Measurements from ENCODE around the gene CRNKL1.

CRNKL1 gene

DNA sequence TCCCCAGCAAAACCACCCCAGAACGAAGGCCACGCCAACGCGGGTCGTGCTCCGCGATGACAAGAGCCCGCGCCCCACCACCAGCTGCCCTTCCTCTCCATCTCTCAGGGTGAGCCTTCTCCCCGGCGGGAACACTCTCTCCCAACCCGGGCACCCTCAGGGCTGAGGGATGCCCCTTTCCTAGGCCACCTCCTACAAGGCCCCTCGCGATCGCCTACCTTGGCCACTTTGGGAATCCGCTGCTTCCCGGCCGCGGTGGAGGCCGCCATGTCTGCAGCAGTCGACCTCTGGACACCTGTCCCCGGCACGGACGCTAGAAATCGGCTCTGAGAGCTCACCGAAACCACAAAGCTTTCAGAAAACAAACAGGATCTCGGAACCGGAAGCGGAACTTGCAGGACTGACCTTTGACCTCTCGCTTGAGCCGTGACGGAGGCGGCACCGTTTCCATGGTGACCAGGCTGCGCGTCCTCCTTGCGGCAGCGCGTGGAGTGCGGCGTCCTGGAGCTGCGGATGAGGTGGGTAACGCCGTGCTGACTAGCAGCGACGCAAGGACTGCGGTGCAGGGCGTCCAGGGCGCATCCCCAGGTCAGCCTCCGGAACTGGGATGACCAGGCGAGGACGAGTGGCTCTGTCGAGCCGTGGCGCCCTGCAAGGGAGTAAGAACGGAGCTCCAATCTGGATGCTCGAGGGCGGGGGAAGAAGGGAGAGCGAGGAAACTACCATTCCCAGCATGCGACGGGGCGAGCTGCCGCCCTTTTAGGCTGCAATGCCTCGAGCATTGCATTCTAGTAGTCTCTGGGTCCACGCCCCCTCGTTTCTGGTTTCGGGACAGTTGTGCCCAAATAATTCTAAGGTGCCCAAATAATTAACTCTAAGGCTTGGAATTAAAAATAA, at the start of gene CRNKL1, which contains the start of gene CFAP61:
Gene CRNKL1, minus strand, starts transcription at position 393 of the 897 bp plus-strand sequence. Its CDS starts 124 bp downstream, at position 269.
Gene CFAP61, plus strand, starts transcription at position 459 of the 897 bp plus-strand sequence. CDS start 4,122 bp downstream, outside the sequence.
- DNase-seq (ENCODE audit: low read depth in 2 of 2), result peak; percentile 91 to 95

DNA sequence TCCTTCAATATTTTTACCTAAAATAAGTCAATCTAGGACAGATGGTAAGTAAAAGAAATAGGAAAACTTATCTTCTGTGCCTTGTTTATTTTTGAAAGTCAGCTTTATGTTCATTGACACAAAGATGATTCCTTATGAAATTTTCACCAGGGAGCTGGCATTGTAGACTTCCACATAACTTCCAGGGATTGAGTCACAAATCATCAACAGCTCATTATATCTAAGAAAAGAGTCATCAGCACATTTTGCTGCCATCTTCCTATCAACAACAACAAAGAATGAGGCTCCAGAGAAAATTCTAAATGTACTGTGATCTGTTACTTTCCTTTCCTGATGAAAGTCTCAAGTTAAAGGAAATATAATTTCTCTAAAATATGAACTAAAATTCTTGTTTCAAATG, 48.6 kb upstream of the CRNKL1 start:
- DNase-seq (ENCODE audit: low read depth in 2 of 2), result no peak

DNA sequence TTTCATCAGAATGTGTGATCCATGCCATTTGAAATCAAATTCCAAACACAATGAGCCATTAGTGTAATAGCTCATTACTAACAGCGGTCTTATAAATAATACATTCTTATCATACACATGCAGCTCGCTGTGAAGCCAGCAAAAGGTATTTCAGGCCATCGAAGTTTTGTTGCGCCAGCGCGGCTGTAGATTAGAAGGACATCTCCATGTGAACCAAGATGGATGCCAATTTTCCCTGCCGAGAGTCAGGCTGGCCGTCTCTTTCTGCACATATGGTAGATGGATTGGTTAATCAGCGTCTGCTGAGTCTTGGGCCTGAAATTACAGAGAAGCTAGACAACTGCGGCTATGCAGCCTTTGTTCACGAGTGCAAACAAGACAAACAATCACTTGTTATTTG, 44.2 kb upstream of the CRNKL1 start:
- DNase-seq (ENCODE audit: low read depth in 2 of 2), result no peak

DNA sequence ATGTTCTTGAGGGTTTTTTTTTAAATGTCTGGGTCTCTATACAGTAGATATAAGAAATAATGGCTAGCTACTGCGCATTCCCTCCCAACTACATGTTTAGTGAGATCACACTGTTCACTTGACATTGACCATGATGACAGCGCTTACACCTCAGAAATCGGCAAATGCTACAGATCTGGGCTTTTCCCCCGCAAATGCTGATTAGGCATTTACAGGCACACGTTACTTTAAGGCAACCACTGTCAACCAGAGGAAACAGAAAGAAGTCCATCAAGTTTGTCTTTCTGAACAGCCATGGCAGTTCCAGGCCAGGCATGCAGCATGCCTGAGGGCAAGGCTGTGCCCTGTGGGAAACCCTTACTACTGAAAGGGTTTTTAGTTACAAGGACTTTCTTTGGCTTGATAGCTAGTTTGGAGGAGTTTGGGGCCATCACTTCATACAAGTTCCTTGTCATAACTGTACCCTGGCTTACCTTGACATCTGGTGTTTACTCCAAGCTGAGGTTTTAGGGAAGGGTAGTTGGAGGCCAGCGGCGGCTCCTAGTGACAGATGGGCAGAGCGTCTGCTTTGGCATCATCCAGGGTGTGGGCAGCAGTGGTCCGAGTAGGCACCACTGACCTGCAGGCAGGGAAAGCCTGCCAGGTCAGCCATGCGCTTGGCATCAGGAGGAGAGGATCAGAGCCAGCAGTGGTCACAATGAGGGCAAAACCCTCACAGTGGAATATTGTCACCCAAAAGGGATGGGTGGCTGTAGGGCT, 43.0 kb upstream of the CRNKL1 start:
- no peak for DNase-seq (ENCODE audit: low read depth in 2 of 2)

DNA sequence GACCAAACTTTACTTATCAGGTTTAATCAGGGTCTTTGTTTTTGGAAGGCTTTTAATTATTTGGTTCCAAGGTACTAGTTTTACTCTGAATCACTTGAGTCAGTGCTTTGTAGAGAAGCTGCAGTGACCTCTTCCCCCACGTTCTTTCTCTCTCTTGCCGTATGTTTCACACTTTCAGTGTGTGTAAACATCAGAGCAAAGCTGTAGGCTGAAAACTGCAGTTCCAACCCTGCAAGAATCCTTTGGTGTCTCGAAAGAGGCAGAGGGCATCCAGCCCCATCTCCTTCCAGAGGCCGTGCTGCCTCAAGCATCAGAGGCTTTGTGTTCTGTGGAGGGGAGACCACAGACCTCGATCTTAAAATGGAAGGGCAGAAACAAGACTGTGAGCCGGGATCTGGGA, 42.1 kb upstream of the CRNKL1 start:
- DNase-seq (ENCODE audit: low read depth in 2 of 2), result no peak

DNA sequence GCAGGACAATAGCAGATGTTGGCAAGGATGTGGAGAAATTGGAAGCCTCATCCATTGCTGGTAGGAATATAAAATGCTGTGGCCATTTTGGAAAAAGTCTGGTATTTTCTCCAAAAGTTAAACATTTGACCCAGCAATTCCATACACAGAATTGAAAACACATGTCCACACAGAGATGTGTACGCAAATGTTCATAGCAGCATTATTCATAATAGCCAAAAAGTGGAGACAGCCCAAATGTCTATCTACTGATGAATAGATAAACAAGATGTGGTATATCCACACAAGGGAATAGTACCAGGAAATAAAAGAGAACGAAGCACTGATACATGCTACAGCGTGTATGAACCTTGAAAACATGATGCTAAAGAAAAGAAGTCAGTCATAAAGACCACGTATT, 40.6 kb upstream of the CRNKL1 start:
- DNase-seq (ENCODE audit: low read depth in 2 of 2), result no peak

DNA sequence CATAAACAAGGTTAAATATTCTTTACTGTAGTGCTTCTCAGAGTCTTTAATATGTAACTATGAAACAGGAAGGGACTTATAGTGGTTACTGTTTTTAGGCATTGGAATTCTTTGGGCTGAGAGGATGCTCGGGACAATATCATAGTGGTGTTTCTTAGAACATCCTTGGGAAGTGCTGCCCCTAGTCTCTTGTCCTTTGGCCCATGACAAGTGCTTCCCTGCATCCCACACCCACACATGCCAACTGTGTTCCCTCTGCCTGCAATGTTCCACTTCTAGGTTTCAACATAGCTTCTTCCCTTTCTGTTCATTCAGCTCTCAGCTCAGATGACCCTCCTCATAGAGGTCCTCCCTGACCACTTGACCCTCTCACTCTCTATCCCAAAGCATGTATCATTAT, 37.7 kb upstream of the CRNKL1 start:
- DNase-seq (ENCODE audit: low read depth in 2 of 2), result no peak

DNA sequence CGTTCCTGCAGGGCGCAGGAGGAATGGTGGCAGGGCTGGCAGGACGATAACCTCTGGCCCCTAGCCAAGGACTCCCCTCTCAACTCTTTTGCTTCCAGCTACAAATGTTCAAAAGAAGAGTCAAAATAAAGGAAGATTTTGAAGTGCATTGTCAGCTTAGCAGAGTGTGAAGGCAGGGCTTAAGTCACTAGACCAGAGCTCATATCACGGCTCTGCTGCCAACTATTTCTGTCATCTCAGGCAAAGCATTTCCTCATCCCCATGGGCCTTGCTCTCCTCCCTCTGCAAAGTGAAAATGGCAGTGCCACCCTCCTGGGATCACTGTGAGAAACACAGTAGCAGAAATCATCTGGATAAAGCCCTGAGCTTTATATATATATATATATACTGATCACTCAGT, 36.8 kb upstream of the CRNKL1 start:
- DNase-seq (ENCODE audit: low read depth in 2 of 2), result no peak

DNA sequence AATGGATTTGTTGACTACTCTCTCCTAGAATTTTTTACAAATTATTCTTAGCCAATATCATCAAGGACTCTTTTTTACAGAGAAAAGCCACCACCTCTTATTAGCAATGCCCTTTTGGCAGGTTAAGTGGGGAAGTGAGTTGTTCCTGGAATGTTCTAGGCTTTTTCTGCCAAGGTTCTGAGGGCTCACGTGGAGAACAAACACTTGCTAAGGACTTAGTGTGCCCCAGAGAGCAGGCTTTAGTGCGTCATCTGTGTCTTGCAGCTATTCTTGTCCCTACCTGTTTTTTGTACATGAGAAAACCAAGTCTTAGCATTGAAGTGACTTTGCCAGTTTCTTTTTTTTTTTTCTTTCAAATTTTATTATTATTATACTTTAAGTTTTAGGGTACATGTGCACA, 33.5 kb upstream of the CRNKL1 start:
- DNase-seq (ENCODE audit: low read depth in 2 of 2), result no peak

DNA sequence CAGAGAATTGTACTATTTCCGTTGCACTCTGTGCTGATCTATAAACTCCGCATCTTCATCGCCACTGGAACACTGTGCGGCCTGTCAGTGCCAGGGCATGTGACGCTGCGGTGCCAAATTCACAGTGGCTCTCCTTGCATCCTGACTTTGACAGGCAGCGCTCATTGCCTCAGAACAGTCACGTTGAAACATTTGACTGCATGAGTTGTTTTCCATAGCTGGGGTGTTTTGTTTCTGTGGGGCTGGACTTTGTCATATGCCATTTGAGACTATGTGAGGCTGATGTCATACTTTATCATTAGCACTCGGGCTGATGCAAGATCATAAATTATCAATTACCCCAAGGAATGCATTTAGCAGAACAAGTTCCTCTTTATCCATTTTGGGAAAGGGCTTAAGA, 32.8 kb upstream of the CRNKL1 start:
- no peak for DNase-seq (ENCODE audit: low read depth in 2 of 2)

DNA sequence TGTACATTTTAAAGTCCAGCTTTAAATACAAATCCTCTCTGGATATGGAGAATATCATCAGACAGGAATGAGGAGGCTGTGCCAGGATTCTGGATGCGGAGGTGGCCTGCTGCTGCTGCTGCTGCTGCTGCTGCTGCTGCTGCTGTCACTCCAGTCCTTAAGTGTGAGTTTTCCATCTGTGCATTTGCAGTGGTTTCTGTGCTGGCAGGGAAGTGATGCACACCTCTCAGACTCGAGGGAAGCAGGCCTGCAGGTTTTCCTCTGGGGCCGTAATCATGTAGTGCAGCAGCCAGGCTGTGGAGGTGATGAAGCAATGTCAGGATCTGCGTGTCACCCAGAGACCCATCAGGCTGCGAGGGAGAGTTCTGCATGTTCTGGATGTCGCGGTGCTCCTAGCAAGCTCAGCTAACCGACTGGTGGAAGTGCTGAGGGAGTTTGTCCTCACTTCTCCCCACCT, 32.1 kb upstream of the CRNKL1 start:
- no peak for DNase-seq (ENCODE audit: low read depth in 2 of 2)

DNA sequence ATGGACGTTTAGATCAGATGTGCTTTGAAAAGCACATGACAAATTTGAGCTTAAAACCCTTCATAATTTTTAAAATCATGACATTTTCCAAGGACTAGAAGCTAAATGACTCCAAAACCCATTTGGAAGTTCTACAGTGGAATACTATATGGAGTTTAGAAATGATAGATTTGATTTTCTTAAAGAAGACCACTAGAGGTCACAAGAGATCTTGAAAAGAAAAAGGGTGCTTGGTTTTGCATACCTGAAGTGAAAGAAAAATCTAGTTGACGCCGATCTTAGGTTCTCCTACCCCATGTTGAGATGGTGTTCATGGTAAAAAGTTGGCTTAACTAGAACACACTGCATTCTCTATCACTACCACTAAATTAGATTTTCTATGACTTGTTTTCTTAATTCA, 31.5 kb upstream of the CRNKL1 start:
- DNase-seq (ENCODE audit: low read depth in 2 of 2), result no peak

DNA sequence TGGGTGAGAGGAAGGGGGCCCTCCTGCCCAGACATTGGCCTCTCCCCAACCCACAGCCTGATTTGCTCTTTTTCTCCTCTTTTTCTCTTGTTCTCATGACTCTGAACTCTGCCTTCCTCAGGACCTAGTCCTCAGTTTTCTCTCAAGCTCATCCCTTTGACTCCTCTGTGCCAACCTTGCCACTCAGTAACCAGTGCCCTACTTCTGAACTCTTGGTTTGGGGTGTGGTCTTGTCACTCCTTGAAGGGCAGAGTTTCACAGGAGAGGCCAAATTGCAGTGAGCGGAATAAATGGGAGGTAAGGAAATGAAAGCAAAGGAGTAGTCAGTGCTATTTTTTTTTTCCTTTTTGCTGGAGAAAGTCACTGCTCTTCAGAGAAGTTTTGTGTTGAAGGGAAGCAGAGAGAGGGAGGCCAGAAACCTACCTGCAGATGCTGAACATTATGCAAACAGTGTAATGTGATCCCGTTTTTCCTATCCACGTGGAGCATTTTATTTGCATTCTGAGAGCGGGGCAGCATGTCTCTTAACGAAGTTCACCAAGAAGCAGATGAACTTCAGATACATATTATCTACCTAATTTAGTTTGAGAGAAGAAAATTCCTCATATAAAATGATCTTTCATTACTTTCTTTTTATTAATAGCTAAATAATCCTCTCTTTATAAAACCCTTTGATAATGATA, 27.0 kb upstream of the CRNKL1 start:
- no peak for DNase-seq (ENCODE audit: low read depth in 2 of 2)

DNA sequence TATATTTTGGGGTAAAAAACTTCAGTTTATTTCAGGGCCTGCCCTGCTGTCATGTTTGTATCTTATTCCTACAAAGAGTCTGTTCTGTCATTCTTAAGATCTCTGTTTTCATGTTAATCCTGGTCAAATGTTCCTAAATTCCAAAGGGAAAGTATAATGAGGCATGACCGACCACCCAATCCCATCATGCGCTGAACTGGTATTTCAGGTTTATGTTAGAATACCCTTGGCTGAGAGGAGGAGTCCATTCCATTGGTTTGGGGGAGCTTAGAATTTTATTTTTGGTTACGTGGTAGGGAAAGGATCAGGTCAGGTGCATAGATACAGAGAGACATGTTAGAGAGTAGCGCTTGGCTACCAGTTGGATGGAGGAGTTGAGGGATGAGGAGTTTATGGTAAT, 25.8 kb upstream of the CRNKL1 start:
- no peak for DNase-seq (ENCODE audit: low read depth in 2 of 2)

DNA sequence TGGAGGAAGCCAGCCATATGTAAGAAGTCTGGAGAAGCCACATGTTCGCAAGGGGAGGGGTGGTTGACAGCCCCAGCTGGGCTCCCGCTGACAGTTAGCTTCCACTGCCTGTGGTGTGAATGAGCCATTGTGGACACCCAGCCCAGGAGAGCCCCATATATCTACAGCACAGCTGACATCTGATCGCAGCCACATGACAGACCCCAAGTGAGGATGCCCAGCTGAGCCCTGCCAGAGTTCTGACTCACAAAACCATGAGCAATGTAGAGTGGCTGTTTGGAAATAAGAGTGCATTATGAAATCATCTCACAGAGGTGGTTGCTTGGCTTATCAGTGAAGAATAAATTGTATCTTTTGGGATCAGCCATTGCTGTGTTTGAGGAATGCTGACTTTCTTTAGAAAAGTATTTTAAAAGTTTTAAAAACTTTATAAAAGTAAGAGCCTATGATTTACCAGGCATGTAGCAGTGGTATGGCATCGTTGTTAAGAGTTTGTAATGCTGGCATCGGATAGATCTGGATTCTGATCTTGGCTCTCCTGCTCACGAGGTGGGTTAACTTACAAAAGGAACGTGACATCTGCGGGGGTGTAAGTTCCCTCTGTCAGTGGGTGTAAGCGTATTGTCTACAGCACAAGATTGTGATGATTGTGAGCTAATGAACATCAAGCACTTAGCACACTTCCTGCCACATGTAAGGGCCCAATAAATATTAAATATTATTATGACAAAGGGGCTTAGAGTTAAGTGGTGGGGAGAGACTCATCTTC, 24.2 kb upstream of the CRNKL1 start:
- no peak for DNase-seq (ENCODE audit: low read depth in 2 of 2)

DNA sequence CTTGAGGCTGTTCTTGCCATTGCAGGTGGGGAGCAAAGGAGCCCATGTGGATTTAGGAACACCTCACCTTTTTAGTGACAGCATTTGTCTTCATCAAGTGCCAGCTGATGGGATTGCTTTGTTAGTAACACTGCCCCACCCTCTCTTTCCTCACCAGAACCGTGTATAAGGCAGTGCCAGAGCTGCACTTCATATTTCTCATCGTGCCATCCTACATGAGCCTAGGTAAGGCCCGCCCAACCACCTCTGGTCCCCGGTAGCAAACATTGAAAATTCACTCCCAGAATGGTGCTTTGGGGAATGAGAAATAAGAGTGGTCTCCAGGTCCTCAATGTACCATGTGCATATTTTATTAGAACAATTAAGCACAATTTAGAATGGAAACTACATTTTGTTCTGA, 22.8 kb upstream of the CRNKL1 start:
- no peak for DNase-seq (ENCODE audit: low read depth in 2 of 2)

DNA sequence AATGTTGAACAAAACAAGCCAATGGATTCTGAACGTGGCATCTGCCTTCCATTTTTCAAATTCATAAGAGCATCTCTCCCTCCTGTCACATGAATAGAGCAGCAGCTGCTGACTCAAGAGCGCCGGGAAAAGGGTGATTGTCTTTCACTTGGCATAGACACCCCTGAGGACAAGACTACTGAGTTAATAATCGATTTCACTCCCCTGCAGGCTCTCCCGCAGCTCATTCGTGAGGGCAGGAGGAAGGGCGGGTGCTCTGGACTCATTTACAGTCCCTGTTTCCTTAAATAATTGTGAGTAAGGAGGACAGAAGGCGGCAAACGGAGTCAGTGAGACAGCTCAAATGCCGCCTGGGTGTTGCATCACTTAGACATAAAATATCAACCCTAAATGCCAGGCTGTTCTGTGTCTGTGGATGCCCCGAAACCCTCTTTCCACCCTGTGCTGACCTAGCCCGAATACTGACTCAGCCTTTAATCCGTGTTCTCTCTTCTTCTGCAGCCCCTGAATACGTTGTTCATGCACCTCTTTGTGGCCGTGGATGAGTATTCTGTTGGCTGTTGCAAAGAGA, 21.6 kb upstream of the CRNKL1 start:
- DNase-seq (ENCODE audit: low read depth in 2 of 2), result no peak

DNA sequence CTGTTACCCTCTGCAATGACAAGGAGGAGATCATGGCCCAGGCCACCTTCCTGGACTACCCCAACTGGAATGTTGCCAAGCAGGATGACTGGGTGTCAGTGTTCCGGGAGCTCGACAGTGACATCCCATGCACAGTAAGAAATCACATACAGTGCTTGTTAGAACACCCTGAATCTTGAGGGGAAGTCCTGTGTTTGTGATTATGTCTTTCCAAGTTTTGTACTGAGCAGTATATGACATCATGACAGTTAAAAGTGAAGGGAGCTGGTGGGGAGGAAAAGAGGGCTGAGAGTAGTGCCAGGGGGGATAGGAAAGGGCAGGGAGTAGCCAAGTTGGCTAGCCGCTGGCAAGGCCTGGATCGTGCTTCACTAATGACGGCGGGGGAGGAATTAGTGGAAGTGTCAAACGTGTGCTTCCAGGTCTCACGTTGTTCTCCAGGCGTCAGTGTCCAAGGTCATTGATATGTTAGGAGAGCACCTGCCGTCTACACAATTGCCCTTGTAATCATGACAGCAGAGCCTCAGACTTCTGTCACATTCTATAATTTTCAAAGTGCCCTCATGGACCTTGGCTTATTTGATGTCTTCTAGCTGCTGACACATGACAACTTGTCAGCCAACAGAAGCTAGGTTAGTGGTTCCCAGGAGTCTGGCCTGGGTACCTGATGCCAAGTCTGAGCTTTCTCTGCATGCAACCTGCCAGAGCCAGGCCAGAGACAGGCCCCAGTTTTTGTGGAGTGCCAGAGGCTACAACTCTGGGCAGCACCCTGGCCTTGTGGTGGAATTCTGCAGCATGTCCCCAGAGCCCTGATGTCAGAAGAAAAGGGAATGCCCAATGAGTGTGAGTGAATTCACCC, 18.8 kb upstream of the CRNKL1 start:
- DNase-seq (ENCODE audit: low read depth in 2 of 2), result no peak

DNA sequence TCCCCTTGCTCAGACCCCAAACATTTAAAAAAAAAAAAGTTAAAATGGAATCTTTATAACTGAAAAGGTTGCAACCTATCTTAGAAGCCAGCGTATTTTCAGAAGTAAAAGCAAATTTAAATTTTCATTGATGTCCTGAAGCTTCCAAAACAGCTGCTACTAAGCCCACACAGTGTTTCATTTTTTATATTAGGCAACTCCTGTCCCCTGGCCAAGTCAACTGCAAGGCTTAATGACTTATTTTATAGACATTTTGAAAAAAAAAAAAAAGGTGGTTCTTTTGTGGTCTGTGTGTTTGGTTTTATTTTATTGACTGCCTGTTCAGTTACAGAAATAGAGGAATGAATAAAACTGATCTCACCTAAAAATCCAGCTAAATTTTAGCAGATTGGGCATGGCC, 13.1 kb upstream of the CRNKL1 start:
- DNase-seq (ENCODE audit: low read depth in 2 of 2), result no peak

Data from stimulated activated CD8-positive, alpha-beta memory T cell treated with anti-CD3 and anti-CD28 coated beads, Interleukin-15, amount 100 ng/mL, for 4 hours (primary cell).